Activated CD8-positive, alpha-beta memory T cell treated with anti-CD3 and anti-CD28 coated beads for 4 hours (primary cell): ENCODE measurements around the gene RCOR1.

Experiments
- DNase-seq, 2 donors: peaks; one replicate each; pipeline ENCODE4 v3.0.0-alpha.2; 2020; ENCODE audit warnings: low read depth in 2 of 2

Gene RCOR1

GRCh38 chr14:102723650-102724049, 131.2 kb downstream of the RCOR1 start:
- DNase-seq, result no peak

GRCh38 chr14:102726191-102726949, 133.9 kb downstream of the RCOR1 start:
- DNase-seq, result no peak

GRCh38 chr14:102727336-102728095, 135.1 kb downstream of the RCOR1 start:
- no peak for DNase-seq

- DNase-seq, result no peak
These were observed 136.1 kb downstream of the RCOR1 start for GRCh38 chr14:102728501-102728900.

- DNase-seq, result no peak
These were observed 136.8 kb downstream of the RCOR1 start for GRCh38 chr14:102729268-102729667.

GRCh38 chr14:102729825-102730224, 137.4 kb downstream of the RCOR1 start:
- DNase-seq, result no peak

GRCh38 chr14:102731101-102731870, 138.8 kb downstream of the RCOR1 start:
- DNase-seq, result no peak

GRCh38 chr14:102731871-102732800, 139.7 kb downstream of the RCOR1 start:
- no peak for DNase-seq

- no peak for DNase-seq
These were observed 140.5 kb downstream of the RCOR1 start for GRCh38 chr14:102732924-102733323.

GRCh38 chr14:102733326-102733725, 140.9 kb downstream of the RCOR1 start:
- DNase-seq, result no peak

- DNase-seq, result no peak
These were observed 142.0 kb downstream of the RCOR1 start for GRCh38 chr14:102734436-102734835.

GRCh38 chr14:102736956-102737355, 144.5 kb downstream of the RCOR1 start:
- no peak for DNase-seq

- DNase-seq, result no peak
These were observed 145.2 kb downstream of the RCOR1 start for GRCh38 chr14:102737402-102738372.

GRCh38 chr14:102738373-102739189, 146.1 kb downstream of the RCOR1 start:
- no peak for DNase-seq

- DNase-seq, result no peak
These were observed 146.7 kb downstream of the RCOR1 start for GRCh38 chr14:102739190-102739469.

GRCh38 chr14:102746634-102747438, 154.4 kb downstream of the RCOR1 start:
- DNase-seq, result no peak

- DNase-seq, result no peak
These were observed 156.4 kb downstream of the RCOR1 start for GRCh38 chr14:102748806-102749205.
